C4-2B (cell line): ENCODE data around the gene PDIA3.

Experiments
- CTCF ChIP-seq: fragments of 450-650 bp; conservative IDR thresholded peaks from 2 replicates; pipeline ENCODE4 v1.5.1; 2017; ENCODE audit warnings: mild to moderate bottlenecking
- ZFX ChIP-seq: fragments of 450-650 bp; IDR thresholded peaks from 2 replicates; pipeline ENCODE4 v1.6.1; 2017

GRCh38 chr15:43794269-43795037 is 48.2 kb downstream of the PDIA3 start:
- TF ChIP-seq CTCF (no peak), ZFX (no peak)
